Choroid plexus epithelial cell (primary cell): ENCODE results near the gene UBE2E3.

Experiments used
- DNase-seq: peaks from one replicate; pipeline ENCODE4 v3.0.0-alpha.2; 2010; ENCODE audit warnings: low read depth
- H3K4me3 ChIP-seq: 2 replicates; pipeline ENCODE4 v1.5.1; 2011; ENCODE audit warnings: low read depth, mild to moderate bottlenecking, control low read depth, low read length, moderate library complexity
- TF ChIP-seq, protein P1 (sequence below): conservative IDR thresholded peaks from 2 replicates; pipeline ENCODE4 v1.5.1; 2011; ENCODE audit warnings: low read depth, mild to moderate bottlenecking, control low read depth, inconsistent platforms, low read length, moderate library complexity

The UBE2E3 gene

DNA sequence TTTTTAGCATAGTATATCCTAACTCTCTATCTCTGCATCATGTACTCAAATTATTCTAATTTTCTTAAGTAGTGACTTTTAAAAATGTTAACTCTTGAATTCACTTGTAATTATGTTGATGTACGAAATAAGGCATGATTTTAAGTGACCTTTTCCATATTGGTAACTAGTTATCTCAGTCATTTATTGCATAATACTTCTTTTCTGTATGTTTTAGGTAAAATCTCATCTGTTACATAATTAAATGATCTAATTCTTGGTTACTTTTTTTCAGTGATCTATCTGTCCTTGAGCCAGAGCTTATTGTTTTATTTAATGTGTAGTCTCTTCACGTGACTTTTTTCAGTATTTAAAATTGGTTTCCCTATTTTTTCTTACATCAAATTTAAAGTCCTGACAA, 4.8 kb upstream of the UBE2E3 start:
- no peak overlapping the region for H3K4me3 ChIP-seq
- no peak for DNase-seq
- TF ChIP-seq, protein P1, sequence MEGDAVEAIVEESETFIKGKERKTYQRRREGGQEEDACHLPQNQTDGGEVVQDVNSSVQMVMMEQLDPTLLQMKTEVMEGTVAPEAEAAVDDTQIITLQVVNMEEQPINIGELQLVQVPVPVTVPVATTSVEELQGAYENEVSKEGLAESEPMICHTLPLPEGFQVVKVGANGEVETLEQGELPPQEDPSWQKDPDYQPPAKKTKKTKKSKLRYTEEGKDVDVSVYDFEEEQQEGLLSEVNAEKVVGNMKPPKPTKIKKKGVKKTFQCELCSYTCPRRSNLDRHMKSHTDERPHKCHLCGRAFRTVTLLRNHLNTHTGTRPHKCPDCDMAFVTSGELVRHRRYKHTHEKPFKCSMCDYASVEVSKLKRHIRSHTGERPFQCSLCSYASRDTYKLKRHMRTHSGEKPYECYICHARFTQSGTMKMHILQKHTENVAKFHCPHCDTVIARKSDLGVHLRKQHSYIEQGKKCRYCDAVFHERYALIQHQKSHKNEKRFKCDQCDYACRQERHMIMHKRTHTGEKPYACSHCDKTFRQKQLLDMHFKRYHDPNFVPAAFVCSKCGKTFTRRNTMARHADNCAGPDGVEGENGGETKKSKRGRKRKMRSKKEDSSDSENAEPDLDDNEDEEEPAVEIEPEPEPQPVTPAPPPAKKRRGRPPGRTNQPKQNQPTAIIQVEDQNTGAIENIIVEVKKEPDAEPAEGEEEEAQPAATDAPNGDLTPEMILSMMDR = no peak

DNA sequence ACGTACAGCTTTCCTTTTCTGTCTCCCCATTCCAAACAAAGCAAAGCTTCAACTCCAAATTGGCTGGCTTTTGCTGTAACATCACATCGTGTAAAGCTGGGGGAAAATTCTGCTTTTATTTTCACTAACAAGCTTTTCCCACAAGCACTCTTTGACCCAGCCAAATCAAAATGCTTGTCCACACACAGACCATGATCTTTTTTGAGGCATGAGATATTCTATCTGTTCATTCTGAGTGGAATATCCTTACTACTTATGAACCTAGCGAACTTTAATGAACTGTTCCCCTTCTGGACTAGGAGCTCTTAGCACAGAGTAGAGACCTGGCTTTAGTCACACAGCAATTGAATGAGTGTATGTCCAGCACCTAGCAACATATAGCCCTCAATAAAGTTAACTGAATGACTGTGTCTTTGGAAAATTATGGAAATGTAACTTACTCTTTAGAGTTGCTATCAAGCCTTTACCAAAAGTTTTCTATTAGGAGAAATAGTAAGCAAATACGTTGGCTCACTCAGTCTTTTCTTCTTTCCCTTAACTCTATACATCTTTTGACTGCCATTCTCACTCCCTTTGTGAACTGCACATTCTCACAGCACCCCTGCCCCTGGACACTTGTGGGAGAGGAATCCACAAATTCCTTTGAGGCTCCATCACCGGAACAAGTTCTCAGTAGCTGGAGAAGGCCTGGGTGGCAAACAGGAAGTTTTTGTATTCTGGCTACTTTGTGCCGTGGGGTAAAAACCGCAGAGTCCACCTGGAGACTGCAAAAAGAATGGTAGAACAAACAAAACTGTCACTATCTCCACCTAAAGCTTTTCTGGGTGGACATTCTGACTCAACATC, 1.3 kb upstream of the UBE2E3 start:
- TF ChIP-seq, protein P1 = no peak
- peak; percentile 86 for DNase-seq
- peak overlapping the region; percentile 67 for H3K4me3 ChIP-seq

DNA sequence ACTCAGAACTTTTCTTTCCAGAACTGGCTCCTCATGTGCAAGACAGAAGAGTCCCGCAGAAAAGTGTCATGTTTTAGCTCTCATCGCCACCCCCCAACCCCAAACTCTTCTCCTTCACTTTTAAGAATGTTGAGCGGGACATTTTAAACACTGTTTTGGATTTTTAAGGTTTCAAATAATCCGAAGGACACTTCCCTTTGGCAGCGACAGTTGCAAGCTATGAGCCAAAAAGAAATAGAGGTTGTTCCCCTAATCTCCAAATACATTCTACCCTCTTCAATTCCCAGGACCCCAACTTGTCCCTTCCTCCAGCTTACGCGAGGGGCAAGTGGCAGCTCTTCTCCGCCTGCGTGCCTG, 678 bp upstream of the UBE2E3 start:
- peak overlapping the region; percentile 67 for H3K4me3 ChIP-seq
- no peak for DNase-seq
- TF ChIP-seq, protein P1 = no peak

- peak; percentile 47 for DNase-seq
- TF ChIP-seq, protein P1 = no peak
- peak overlapping the region; percentile 67 for H3K4me3 ChIP-seq
Observed at GRCh38 chr2:180980943-180981911, 822 bp downstream of the UBE2E3 start.

DNA sequence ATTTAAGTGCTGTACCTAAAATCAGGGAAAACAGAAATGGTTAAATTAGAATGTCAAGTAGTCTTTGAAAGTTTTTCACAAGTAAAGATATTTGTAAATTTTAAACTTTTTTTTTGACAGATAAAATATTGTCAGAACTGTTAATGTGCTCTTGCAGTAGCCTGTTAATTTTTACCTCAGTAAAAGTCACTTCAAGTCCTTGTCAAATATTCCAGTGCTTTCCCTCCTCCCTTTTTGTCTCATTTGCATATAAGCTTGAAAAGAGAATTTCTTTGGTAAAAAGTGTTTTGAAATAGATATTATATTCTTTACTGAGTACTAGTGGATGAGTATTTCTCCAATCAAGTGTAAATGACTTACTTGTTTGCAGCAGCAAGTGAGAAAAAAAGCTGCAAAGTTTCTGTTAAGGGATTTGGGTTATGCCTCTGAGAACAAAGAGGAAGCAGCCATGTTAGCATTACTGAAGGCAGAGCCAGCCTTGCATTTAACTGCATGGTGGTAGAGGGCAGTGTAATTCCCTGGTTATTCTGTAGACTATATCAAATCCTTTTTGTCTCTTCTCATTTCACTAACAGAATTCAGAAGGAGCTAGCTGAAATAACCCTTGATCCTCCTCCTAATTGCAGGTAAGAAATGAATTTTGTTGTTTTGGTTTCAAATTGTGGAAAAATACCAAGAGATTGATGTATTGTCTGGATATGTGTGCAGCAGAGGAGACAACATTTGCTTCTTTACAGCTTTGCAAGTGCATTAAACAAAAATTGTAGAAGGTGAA, 3.2 kb downstream of the UBE2E3 start:
- DNase-seq = peak; percentile 82
- TF ChIP-seq, protein P1 = peak; percentile 59
- H3K4me3 ChIP-seq = peak overlapping the region; percentile 46

- TF ChIP-seq, protein P1 = no peak
- DNase-seq = no peak
- no peak overlapping the region for H3K4me3 ChIP-seq
Observed at GRCh38 chr2:180985771-180986395, 5.5 kb downstream of the UBE2E3 start.
